Measurements from ENCODE around the gene PIF1.

GRCh38 chr15:64854041-64854440 is 28.6 kb upstream of the PIF1 start:
- TF ChIP-seq ZNF274 (IDR thresholded peaks at IDR 0.05; ENCODE audit: low read depth, low read length), result no peak
- TF ChIP-seq YY1 (IDR thresholded peaks at IDR 0.05; ENCODE audit: insufficient read depth, insufficient read length), result no peak

Measured in NT2/D1 (cell line).